ENCODE measurements around the gene CD27. TPM values are rescaled to one million over a fixed set of nuclear protein-coding genes. Genes with fewer than 3 reads are reported as not detected.

CD27 gene
- total RNA-seq, 2 donors from 2014 or later, result 0.26 to 0.35 TPM

- DNase-seq (peak; percentile 96), ATAC-seq (peak; percentile 90 to 96)
- intact Hi-C loops (cut with DNase I), result no loop called here
Measured at GRCh38 chr12:6430124-6430989, 14.4 kb upstream of the CD27 start.

- no peak for DNase-seq
- intact Hi-C loops (cut with DNase I), result no loop called here
- ATAC-seq, result no peak
Measured at GRCh38 chr12:6432991-6433390, 11.8 kb upstream of the CD27 start.

DNA sequence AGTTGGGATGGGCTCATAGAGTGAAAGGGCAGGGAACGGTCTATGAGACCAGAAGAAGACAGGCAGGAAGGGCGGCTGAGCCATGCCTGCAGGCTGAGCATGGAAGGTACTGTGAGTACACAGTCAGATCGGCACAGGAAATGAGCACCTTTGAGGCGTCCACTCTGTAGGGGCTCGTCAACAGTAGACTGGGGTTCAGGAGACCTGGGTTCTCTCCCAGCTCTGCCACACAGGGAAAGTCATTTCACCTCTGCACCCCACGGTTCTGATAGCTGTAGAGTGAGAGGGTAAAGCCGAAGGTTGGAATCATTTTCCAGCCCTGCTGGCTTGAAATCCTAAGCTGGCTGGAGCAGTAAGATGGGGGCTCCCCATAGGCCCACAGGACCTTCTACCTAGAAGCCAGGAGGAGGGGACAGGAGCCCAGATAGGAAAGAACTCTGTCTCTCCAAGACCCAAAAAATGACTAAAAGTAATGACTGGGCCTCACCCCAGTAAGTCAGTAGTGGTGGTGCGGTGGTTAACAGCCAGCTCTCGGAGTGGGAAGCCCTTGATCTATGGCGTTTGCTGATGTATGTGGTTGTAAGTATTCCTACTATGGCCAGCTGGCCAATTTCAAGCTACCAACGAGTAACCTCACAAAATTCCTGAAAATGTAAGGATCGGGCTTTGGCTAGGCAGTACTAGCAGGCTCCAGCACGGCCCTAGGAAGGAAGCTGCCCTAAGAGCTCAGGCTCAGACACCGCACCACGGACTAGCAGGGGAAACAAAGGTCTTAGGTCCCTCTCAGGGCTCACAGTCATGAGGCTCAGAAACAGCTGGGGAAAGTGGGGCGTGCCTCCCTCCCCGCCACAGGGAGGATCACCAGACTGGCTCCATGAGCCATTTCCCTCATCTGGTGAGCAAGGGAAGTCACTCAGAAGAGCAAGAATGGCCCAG is 10.3 kb upstream of the CD27 start:
- ATAC-seq (no peak), DNase-seq (no peak)

DNA sequence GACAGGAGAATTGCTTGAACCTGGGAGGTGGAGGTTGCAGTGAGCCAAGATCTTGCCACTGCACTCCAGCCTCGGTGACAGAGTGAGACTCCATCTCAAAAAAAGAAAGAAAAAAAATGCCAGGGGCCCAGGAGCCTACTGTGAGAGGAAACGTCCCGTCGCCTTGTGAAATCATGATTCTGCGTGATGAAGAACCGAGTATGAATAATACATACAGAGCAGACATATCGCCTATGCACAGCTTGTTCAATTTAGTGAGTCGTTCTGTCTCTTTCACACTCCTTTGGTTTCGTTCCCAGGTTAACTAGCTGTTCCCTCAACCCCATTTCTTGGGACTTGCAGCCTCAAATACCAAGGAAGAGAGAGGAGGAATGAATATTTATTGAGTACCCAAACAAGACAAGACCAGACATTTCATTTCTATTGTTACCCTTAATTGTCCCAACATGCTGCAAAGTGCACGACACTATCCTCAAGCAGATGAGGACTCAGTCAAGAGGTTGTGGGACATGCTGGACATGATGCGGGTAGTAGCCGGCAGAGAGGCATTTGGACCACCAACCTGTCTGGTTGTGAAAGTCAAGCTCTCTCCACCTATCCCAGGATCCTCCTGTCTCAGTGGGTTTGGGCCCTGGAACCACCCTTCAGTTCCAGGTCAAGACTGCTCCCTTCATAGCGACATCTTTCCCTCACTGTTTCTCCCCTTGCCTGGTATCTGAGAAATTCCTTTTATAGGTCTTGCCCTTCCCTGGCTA is 8.6 kb upstream of the CD27 start:
- ATAC-seq, result no peak
- intact Hi-C loops (cut with DNase I), result no loop called here
- no peak for DNase-seq

More for the DNA sequence above, 10.3 kb upstream of the CD27 start:
- intact Hi-C loops (cut with DNase I), result no loop called here

DNA sequence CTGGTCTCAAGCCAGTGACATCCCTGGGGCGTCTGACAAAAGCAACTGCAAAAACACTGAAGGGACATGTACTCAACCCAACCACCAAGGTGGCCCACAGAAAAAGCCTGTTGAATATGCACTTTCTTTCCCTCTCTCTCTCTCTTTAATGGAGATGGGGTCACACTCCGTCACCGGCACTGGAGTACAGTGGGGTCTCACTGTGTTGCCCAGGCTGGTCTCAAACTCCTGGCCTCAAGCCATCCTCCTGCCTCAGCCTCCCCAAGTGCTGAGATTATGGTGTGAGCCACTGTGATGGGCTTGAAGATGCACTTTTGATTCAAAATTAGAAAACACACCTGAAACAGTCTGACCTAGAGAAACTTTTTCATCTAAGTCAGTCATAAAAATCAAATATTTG is 7.2 kb upstream of the CD27 start:
- intact Hi-C loops (cut with DNase I), result no loop called here
- ATAC-seq (no peak), DNase-seq (no peak)

DNA sequence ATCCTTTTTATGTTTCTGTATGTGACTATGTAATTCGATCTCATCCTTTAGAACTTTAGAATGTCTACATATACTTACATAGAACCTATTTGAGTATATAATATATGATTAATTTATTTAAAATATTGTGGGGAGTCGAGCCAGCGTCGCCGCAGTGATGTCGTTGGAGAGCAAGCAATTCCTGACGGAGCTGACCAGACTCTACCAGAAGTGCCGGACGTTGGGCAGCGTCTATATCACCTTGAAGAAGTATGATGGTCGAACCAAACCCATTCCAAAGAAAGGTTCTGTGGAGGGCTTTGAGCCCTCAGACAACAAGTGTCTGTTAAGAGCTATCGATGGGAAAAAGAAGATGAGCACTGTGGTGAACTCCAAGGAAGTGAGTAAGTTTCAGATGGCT is 6.4 kb upstream of the CD27 start:
- DNase-seq (no peak), ATAC-seq (no peak)
- intact Hi-C loops (cut with DNase I), result no loop called here

DNA sequence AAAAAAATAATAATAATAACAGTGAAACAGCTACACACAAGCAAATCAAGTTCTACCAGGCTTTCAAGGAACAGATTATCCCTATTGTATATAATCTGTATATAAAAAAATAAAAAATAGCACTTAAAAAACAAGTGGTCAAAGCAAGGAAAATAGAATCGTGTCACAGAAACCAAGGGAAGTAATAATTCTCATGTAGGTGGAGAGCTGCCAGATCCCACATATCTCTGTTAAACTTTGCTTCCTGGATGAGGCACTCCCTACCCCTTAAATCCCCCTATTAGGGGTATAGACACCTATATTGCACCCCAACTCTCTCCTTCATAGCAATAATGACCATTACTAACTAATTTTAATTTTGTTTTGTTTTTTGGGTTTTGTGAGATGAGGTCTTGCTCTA is 4.4 kb upstream of the CD27 start:
- ATAC-seq (no peak), DNase-seq (no peak)
- intact Hi-C loops (cut with DNase I), result no loop called here

DNA sequence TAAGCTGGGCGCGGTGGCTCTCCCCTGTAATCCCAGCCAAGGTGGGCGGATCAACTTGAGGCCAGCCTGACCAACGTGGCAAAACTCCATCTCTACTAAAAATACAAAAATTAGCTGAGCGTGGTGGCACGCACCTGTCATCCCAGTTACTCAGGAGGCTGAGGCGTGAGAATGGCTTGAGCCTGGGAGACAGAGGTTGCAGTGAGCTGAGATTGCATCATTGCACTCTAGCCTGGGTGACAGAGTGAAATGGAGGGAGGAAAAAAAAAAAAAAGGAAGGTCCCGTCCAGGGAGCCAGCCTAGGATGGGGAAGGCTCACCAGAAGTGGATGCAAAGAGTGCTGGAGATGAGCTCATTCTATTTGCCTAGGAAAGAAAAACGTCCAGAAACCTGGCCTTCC is 1.9 kb upstream of the CD27 start:
- no peak for DNase-seq
- no peak for ATAC-seq
- intact Hi-C loops (cut with DNase I), result no loop called here

GRCh38 chr12:6443361-6443983 is 1.3 kb upstream of the CD27 start:
- intact Hi-C loops (cut with DNase I), result no loop called here

DNA sequence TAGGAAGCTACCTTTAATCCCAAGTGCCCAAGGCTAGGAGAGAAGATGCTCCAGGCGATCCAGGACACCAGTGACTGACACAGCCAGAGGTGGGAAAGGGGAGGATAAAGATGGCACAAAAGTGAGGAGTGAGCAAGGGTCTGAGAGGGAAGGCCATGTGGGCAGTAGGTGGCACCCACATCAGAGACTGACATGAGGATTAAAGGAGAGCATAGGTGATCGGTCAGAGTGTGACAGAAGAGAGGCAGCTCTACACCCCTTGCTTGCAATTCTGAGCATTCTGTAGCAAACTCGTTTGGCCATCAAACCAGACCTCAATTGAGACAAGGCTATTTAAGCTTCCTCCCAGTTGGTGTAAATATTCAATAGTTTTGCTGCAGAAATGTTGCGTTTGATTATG is 724 bp upstream of the CD27 start:
- intact Hi-C loops (cut with DNase I), result no loop called here
- ATAC-seq, result no peak
- DNase-seq, result no peak

More at GRCh38 chr12:6443361-6443983, 1.3 kb upstream of the CD27 start:
- ATAC-seq (no peak), DNase-seq (no peak)

- ATAC-seq, result no peak
- intact Hi-C loops (cut with DNase I), result no loop called here
- no peak for DNase-seq
Measured at GRCh38 chr12:6450091-6450868, 5.5 kb downstream of the CD27 start.

- peak; percentile 9 to 23 for ATAC-seq
- intact Hi-C loops (cut with DNase I), result no loop called here
- no peak for DNase-seq
Measured at GRCh38 chr12:6450869-6451347, 6.2 kb downstream of the CD27 start.

DNA sequence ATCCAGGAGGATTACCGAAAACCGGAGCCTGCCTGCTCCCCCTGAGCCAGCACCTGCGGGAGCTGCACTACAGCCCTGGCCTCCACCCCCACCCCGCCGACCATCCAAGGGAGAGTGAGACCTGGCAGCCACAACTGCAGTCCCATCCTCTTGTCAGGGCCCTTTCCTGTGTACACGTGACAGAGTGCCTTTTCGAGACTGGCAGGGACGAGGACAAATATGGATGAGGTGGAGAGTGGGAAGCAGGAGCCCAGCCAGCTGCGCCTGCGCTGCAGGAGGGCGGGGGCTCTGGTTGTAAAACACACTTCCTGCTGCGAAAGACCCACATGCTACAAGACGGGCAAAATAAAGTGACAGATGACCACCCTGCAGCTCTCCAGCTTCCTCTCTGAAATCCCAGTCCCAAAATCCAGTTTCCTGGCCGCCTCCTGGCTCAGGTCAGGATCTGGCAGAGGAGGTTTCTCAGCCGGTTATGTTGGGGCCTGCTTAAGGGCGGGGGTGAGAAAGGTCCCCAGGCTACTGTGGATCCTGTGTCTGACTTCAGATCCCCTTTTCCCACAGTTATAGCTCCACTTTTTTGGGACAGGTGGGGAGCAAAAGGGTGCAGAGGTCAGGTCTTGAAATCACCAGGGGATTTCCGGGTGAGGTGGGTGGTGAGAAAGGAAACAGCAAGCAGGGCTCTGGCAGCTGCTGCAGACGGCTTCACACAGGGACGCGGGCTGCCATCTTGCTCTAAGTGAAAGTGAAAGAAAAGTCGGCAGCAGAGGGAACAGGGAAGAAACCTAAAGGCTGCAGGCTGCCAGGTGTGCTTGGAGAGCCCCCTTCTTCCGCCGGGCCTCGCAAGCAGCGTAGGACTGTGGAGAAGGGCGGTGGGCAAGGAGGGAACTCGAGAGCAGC is 6.8 kb downstream of the CD27 start, which contains the start of gene TAPBPL:
TAPBPL (plus strand) TSS at position 695 of the 897 bp plus-strand sequence. CDS start 207 bp downstream, outside the sequence.
- DNase-seq (peak; percentile 87), ATAC-seq (peak; percentile 93 to 94)
- intact Hi-C loops (cut with DNase I), result no loop called here

DNA sequence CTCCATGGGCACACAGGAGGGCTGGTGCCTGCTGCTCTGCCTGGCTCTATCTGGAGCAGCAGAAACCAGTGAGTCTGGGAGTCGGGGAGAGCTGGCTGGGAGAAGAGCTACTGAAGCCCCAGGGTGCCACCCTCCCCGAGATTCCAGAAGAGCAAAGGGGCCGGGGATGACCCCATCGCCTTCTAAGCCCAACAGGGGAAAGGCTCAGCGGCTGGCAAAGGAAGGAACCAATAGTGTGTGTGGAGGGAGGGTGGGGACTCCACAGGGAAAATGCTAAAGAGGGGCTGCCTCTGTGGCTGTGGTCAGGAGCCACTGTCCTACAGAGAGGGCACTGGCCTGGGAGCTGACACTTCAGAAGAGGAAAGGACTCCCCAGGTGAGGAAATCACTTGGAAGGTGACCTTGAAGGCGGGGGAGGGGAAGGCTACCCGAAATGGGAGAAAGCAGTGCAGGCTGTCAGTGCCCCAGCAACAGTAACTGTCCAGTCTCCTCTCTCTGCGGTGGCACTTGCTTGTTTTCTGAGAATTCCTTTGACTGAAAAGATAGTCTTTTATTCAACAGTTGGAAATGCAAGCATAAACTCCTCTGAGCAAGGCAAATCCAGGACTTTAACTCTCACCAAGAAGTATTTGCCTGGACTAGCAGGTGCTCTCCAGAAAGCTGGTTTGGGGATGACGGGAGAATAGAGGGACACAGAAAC is 7.6 kb downstream of the CD27 start:
- intact Hi-C loops (cut with DNase I), result no loop called here
- peak; percentile 22 to 42 for ATAC-seq
- peak; percentile 39 for DNase-seq

DNA sequence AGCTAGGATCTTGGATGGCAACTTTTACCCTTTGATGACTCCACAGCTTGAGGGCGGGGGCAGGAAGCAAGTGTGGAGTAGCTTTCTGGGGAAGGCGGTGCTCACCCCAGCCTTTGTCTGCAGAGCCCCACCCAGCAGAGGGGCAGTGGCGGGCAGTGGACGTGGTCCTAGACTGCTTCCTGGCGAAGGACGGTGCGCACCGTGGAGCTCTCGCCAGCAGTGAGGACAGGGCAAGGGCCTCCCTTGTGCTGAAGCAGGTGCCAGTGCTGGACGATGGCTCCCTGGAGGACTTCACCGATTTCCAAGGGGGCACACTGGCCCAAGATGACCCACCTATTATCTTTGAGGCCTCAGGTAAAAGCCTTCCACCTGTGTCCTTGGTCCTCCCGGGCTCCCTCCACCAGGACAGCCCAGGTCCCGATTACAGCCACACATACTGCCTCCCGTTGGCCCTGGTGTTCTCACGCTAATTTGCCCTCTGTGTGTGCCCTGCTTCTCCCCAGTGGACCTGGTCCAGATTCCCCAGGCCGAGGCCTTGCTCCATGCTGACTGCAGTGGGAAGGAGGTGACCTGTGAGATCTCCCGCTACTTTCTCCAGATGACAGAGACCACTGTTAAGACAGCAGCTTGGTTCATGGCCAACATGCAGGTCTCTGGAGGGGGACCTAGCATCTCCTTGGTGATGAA is 8.3 kb downstream of the CD27 start:
- ATAC-seq, result peak in 1 of 2 donors; percentile 35
- DNase-seq, result peak; percentile 61

More for the DNA sequence above, 8.3 kb downstream of the CD27 start:
- intact Hi-C loops (cut with DNase I), result no loop called here
